Activated T-helper 17 cell treated with anti-CD3 and anti-CD28 coated beads, Interleukin-2, amount 50 U/mL, for 72 hours (primary cell): ENCODE measurements around the gene OLR1. TPM values are rescaled to one million over a fixed set of nuclear protein-coding genes. Genes with fewer than 3 reads are reported as not detected.

ENCODE experiments used
- ATAC-seq: fragments of 150-1000 bp; cut with Tn5 transposase; replicated peaks from 2 replicates; pipeline ENCODE4 v1.10.0; 2021; ENCODE audit warnings: mild to moderate bottlenecking, moderate library complexity
- H3K27ac Mint-ChIP-seq: one replicate; pipeline ENCODE4 v1.8.0; 2022; ENCODE audit warnings: mixed read lengths
- H3K27me3 Mint-ChIP-seq: one replicate; pipeline ENCODE4 v1.8.0; 2022; ENCODE audit warnings: mixed read lengths
- H3K36me3 Mint-ChIP-seq: one replicate; pipeline ENCODE4 v1.8.0; 2022; ENCODE audit warnings: low read depth, mild to moderate bottlenecking, mixed read lengths
- H3K4me1 Mint-ChIP-seq: one replicate; pipeline ENCODE4 v1.8.0; 2022; ENCODE audit warnings: mixed read lengths
- H3K4me3 Mint-ChIP-seq: one replicate; pipeline ENCODE4 v1.8.0; 2022; ENCODE audit warnings: mild to moderate bottlenecking, mixed read lengths
- H3K9me3 Mint-ChIP-seq: one replicate; pipeline ENCODE4 v1.8.0; 2022; ENCODE audit warnings: mixed read lengths
- total RNA-seq, 2 donors: library from RNA; stranded (reverse); gene quantifications; one replicate each; pipeline ENCODE4 v1.2.3, GENCODE V29; 2022

The OLR1 gene
- total RNA-seq, 2 donors from 2014 or later = not detected

DNA sequence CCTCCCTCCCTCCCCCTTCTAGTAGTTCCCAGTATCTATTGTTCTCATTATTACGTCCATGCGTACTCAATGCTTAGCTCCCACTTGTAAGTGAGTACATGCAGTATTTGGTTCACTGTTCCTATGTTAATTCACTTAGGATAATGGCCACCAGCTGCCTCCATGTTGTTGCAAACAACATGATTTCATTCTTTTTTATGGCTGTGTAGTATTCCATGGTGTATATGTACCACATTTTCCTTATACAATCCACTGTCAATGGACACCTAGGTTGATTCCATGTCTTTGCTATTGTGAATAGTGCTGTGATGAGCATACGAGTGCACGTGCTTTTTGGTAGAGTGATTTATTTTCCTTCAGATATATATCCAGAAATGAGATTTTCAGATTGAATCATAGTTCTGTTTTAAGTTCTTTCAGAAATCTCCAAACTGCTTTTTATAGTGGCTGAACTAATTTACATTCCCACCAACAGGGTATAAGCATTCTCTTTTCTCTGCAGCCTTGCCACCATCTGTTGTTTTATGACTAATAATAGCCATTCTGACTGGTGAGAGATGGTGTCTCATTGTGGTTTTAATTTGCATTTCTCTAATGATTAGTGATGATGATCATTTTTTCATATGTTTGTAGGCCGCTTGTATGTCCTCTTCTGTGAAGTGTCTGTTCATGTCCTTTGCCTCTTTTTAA is 24.1 kb downstream of the OLR1 start:
- H3K27me3 Mint-ChIP-seq = peaks cover 3% of the 10 kb centered on the region
- no peaks in the 10 kb centered on the region for H3K9me3 Mint-ChIP-seq
- H3K27ac Mint-ChIP-seq = no peak overlapping the region
- peaks cover 7% of the 10 kb centered on the region for H3K4me1 Mint-ChIP-seq
- no peak overlapping the region for H3K4me3 Mint-ChIP-seq
- no peaks in the 10 kb centered on the region for H3K36me3 Mint-ChIP-seq
- peak; percentile 89 for ATAC-seq

DNA sequence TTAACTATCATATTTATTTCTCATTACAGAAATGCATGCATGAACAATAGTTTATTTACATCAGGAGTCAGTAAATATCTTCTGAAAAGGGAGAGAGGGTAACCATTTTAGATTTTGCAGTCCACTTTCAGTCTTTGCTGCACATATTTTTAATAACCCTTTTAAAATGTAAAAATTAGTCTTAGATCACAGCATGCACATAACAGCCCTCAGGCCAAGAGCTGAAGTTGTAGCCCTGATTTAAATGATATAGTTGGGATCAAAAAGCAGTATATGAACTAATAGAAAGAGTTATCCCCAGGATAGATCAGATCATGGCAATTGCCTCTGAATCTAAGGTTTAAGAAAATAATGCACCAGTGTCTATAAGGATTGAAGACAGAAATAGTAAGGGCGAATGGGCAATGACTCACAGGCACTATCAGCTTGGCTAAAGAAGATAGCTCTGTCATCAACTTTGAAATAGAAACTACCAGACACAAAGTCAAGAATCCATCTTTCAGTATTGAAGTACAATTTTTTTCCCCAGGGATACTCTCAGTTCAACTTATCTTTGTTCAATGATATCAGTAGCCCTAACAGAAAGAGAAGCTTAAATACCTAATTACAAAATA is 28.8 kb downstream of the OLR1 start:
- Mint-ChIP-seq H3K27ac (no peak overlapping the region), H3K36me3 (no peaks in the 10 kb centered on the region), H3K9me3 (no peaks in the 10 kb centered on the region), H3K27me3 (peaks cover 3% of the 10 kb centered on the region), H3K4me1 (peaks cover 5% of the 10 kb centered on the region), H3K4me3 (no peak overlapping the region)
- peak; percentile 17 for ATAC-seq

DNA sequence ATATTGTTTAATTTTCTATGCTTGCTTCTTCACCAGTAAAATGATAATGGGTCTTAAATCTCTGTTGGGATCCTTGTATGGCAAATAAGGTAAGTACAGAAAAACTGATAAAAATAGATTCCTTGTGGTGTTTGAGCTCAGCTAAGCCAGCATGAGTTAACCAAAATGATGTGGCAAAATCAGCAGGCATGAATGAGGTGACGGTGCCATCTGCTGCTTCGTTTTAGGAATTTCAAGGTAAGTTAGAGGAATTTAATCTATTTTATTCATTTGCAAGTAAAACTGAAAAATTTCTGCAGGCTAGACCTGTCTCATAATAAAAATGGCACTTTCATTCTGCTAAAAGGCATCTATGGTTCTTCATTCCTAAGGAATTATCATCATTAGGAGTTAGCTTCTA is 31.9 kb downstream of the OLR1 start:
- H3K4me1 Mint-ChIP-seq = no peaks in the 10 kb centered on the region
- ATAC-seq = no peak

GRCh38 chr12:10136637-10137205 is 35.2 kb downstream of the OLR1 start:
- no peaks in the 10 kb centered on the region for H3K36me3 Mint-ChIP-seq
- ATAC-seq = no peak
- no peaks in the 10 kb centered on the region for H3K4me1 Mint-ChIP-seq
- no peaks in the 10 kb centered on the region for H3K9me3 Mint-ChIP-seq
- H3K27ac Mint-ChIP-seq = no peak overlapping the region
- H3K4me3 Mint-ChIP-seq = no peak overlapping the region
- peaks cover 4% of the 10 kb centered on the region for H3K27me3 Mint-ChIP-seq

More for the DNA sequence above, 31.9 kb downstream of the OLR1 start:
- Mint-ChIP-seq H3K36me3 (no peaks in the 10 kb centered on the region), H3K27ac (no peak overlapping the region), H3K9me3 (no peaks in the 10 kb centered on the region), H3K27me3 (peaks cover 8% of the 10 kb centered on the region), H3K4me3 (no peak overlapping the region)

- ATAC-seq = no peak
- Mint-ChIP-seq H3K4me1 (peaks cover 6% of the 10 kb centered on the region), H3K9me3 (no peaks in the 10 kb centered on the region), H3K36me3 (no peaks in the 10 kb centered on the region), H3K27ac (no peak overlapping the region), H3K27me3 (peaks cover 4% of the 10 kb centered on the region), H3K4me3 (no peak overlapping the region)
These were observed 36.8 kb downstream of the OLR1 start for GRCh38 chr12:10135126-10135525.

GRCh38 chr12:10132850-10133370 is 39.0 kb downstream of the OLR1 start:
- Mint-ChIP-seq H3K4me1 (peaks cover 10% of the 10 kb centered on the region), H3K27me3 (peaks cover 4% of the 10 kb centered on the region), H3K36me3 (no peaks in the 10 kb centered on the region), H3K4me3 (no peak overlapping the region), H3K9me3 (no peaks in the 10 kb centered on the region), H3K27ac (no peak overlapping the region)
- ATAC-seq = no peak

DNA sequence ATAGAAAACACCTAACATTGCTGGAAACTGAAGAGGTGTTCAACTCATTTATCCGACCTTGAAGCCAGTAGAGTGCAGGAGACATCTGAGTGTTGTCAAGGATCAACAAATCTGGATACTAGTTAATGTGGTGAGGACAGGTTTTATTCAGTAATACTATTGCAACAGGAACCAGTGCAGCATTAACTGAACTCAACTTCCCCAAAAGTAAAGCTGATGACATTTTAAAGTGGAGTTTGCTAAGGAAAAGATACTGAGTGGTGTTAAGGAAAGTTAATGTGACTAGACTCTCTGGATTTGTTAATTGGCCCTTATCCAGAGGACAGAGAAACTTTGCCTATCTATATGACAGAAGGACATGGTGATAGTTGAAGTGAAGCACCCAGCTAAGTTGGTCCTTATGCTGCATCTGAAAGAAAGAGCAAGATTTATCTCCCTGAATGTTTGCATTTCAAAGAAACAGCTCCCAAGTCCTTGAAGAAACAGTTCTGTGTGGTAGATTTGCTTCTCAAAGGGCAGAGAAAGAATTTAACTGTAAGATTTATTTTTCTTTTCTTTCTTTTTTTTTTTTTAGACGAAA is 40.7 kb downstream of the OLR1 start:
- ATAC-seq = no peak
- no peak overlapping the region for H3K27ac Mint-ChIP-seq
- no peak overlapping the region for H3K4me3 Mint-ChIP-seq
- H3K4me1 Mint-ChIP-seq = peaks cover 10% of the 10 kb centered on the region
- H3K27me3 Mint-ChIP-seq = no peaks in the 10 kb centered on the region
- H3K9me3 Mint-ChIP-seq = no peaks in the 10 kb centered on the region
- H3K36me3 Mint-ChIP-seq = no peaks in the 10 kb centered on the region

DNA sequence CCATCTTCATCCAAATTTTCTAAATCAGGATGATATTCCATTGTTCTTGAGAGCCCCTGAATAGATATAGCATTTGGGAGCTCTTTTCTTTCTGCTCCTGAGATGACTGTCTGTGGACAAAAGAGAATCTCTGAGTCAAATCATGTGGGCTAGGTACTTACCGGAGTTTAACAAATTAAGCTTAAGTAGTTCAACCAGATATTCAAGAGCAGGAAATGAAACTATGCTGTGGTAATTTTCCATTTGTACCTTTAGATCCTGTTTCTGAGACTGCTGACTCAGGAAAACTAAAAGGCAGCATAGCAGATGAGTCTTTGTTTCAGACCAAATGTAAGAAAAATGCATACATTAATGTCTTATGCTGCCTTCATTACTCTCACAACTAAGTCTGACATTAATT is 41.9 kb downstream of the OLR1 start, which contains the start of gene CLEC7A:
TSS of gene CLEC7A (minus strand) at position 158 of the 400 bp plus-strand sequence. CDS start at position 41, 117 bp downstream.
- H3K4me1 Mint-ChIP-seq = peaks cover 10% of the 10 kb centered on the region
- no peaks in the 10 kb centered on the region for H3K36me3 Mint-ChIP-seq
- no peaks in the 10 kb centered on the region for H3K9me3 Mint-ChIP-seq
- H3K4me3 Mint-ChIP-seq = peak within 1 kb of the TSS; percentile 31
- ATAC-seq = peak; percentile 94
- H3K27ac Mint-ChIP-seq = peak within 1 kb of the TSS; percentile 28
- no peaks in the 10 kb centered on the region for H3K27me3 Mint-ChIP-seq

DNA sequence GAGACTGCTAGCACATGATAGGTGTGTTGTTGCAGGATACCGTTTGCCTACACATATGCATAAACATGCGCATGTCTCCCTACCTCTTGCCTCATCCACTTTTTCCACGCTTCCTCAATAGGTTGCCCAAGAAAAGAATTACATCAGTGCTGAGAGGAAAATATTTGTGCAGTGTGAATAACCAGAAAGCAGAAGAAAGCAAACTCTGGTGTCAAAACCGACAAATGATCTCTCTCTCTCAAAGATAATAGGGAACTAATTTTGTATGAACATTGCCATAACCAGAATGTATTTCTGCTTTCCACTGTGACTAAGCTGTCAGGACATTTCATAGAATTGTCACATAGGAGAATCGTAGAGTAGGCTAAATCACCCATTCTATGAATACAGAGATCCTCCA is 43.2 kb downstream of the OLR1 start:
- H3K27me3 Mint-ChIP-seq = no peaks in the 10 kb centered on the region
- H3K36me3 Mint-ChIP-seq = no peaks in the 10 kb centered on the region
- H3K4me3 Mint-ChIP-seq = no peak overlapping the region
- ATAC-seq = no peak
- H3K9me3 Mint-ChIP-seq = no peaks in the 10 kb centered on the region
- peaks cover 10% of the 10 kb centered on the region for H3K4me1 Mint-ChIP-seq
- no peak overlapping the region for H3K27ac Mint-ChIP-seq

DNA sequence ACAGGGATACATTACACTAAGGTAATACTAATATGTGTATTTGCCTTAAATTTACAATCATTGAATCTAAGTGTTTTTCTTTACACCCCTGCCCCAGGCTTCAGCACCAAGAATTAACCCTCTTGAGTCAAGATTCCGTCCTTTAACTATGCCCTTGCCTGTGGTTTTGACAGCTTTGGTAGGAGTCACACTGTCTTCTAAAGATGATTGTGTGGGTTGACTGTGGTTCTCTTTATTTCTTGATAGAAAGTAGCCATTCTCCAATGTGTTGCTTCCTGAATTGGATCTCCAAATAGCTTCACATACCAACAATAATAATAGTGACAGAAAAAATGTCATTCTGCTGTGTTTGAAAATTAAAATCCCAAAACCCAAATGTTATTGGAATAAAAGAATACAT is 45.5 kb downstream of the OLR1 start:
- no peak overlapping the region for H3K4me3 Mint-ChIP-seq
- ATAC-seq = no peak
- peaks cover 10% of the 10 kb centered on the region for H3K4me1 Mint-ChIP-seq
- H3K27me3 Mint-ChIP-seq = no peaks in the 10 kb centered on the region
- H3K27ac Mint-ChIP-seq = no peak overlapping the region
- no peaks in the 10 kb centered on the region for H3K36me3 Mint-ChIP-seq
- no peaks in the 10 kb centered on the region for H3K9me3 Mint-ChIP-seq

DNA sequence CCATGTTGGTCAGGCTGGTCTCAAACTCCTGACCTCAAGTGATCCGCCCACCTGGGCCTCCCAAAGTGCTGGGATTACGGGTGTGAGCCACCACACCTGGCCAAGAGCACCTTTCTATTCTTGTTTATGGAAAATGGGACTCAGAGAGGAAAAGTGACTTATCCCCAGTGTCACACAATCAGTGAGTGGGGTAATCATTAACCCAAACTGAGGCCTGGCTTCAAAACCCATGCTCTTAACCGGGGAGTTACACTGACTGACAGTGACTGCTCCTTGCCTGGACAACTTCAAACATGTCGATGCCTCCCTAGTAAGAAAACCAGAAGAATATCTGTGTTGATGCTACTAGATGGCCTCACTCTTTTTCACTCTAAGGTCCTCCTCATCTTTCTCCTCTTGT is 49.2 kb downstream of the OLR1 start:
- Mint-ChIP-seq H3K9me3 (no peaks in the 10 kb centered on the region), H3K4me3 (no peak overlapping the region), H3K27ac (no peak overlapping the region), H3K4me1 (no peaks in the 10 kb centered on the region), H3K27me3 (no peaks in the 10 kb centered on the region), H3K36me3 (no peaks in the 10 kb centered on the region)
- ATAC-seq = no peak

- no peak overlapping the region for H3K4me3 Mint-ChIP-seq
- ATAC-seq = no peak
These were observed 50.7 kb downstream of the OLR1 start for GRCh38 chr12:10121278-10121677.

GRCh38 chr12:10119066-10119465 is 52.9 kb downstream of the OLR1 start:
- no peaks in the 10 kb centered on the region for H3K27me3 Mint-ChIP-seq
- no peaks in the 10 kb centered on the region for H3K9me3 Mint-ChIP-seq

More at GRCh38 chr12:10121278-10121677, 50.7 kb downstream of the OLR1 start:
- Mint-ChIP-seq H3K9me3 (no peaks in the 10 kb centered on the region), H3K27me3 (no peaks in the 10 kb centered on the region), H3K36me3 (no peaks in the 10 kb centered on the region), H3K4me1 (no peaks in the 10 kb centered on the region), H3K27ac (no peak overlapping the region)

GRCh38 chr12:10115890-10116289 is 56.0 kb downstream of the OLR1 start:
- Mint-ChIP-seq H3K4me1 (no peaks in the 10 kb centered on the region), H3K36me3 (no peaks in the 10 kb centered on the region), H3K27ac (no peak overlapping the region), H3K27me3 (no peaks in the 10 kb centered on the region), H3K4me3 (no peak overlapping the region), H3K9me3 (no peaks in the 10 kb centered on the region)
- no peak for ATAC-seq

More at GRCh38 chr12:10119066-10119465, 52.9 kb downstream of the OLR1 start:
- no peak for ATAC-seq
- H3K4me3 Mint-ChIP-seq = no peak overlapping the region
- H3K4me1 Mint-ChIP-seq = no peaks in the 10 kb centered on the region
- H3K36me3 Mint-ChIP-seq = no peaks in the 10 kb centered on the region
- no peak overlapping the region for H3K27ac Mint-ChIP-seq
